SU-DHL-6 (cell line): ENCODE data around the gene VDAC1.

Experiments
- H2AFZ ChIP-seq: fragments of 200-600 bp; sonication (generic); 2 replicates; pipeline ENCODE4 v1.6.1; 2014; ENCODE audit warnings: low read depth, mild to moderate bottlenecking, moderate library complexity, mixed read lengths, antibody characterized with exemption, low read length; ENCODE audit not compliant: severe bottlenecking
- H3F3A ChIP-seq: fragments of 200-600 bp; shearing (Covaris generic); 2 replicates; pipeline ENCODE4 v1.6.0; 2016; ENCODE audit warnings: antibody characterized with exemption, mild to moderate bottlenecking; ENCODE audit not compliant: insufficient read depth
- H3K27ac ChIP-seq: fragments of 200-600 bp; sonication (generic); 2 replicates; pipeline ENCODE4 v1.5.1; 2016; ENCODE audit warnings: low read depth, mild to moderate bottlenecking, low read length, moderate library complexity, mixed read lengths
- H3K27me3 ChIP-seq: fragments of 200-600 bp; sonication (generic), shearing (Covaris generic); 2 replicates; pipeline ENCODE4 v1.6.0; 2014; ENCODE audit warnings: mild to moderate bottlenecking, low read length
- H3K36me3 ChIP-seq: fragments of 200-600 bp; sonication (generic); 2 replicates; pipeline ENCODE4 v1.6.1; 2014; ENCODE audit warnings: mild to moderate bottlenecking, low read length, mixed read lengths
- H3K4me2 ChIP-seq: fragments of 300-600, 200-600 bp; shearing (Covaris generic), sonication (generic); 2 replicates; pipeline ENCODE4 v1.6.0; 2014; ENCODE audit warnings: low read length, low read depth, mild to moderate bottlenecking; ENCODE audit not compliant: poor library complexity, severe bottlenecking
- H3K4me3 ChIP-seq: fragments of 200-600 bp; sonication (generic); 2 replicates; pipeline ENCODE4 v1.5.1; 2014; ENCODE audit warnings: antibody characterized with exemption, low read length, mild to moderate bottlenecking, mixed read lengths; ENCODE audit not compliant: insufficient read depth, poor library complexity, severe bottlenecking
- H3K79me2 ChIP-seq: fragments of 200-600 bp; sonication (generic); 2 replicates; pipeline ENCODE4 v1.6.1; 2014; ENCODE audit warnings: mild to moderate bottlenecking, low read length, moderate library complexity; ENCODE audit not compliant: insufficient read depth
- H3K9ac ChIP-seq: fragments of 200-600 bp; sonication (generic); 2 replicates; pipeline ENCODE4 v1.7.0; 2014; ENCODE audit warnings: mild to moderate bottlenecking, low read length
- H3K9me2 ChIP-seq: fragments of 200-600 bp; sonication (generic); replicated peaks from 2 replicates; pipeline ENCODE4 v1.6.1; 2014; ENCODE audit warnings: low read length; ENCODE audit not compliant: insufficient read depth
- H3K9me3 ChIP-seq: fragments of 200-600 bp; sonication (generic); 2 replicates; pipeline ENCODE4 v1.6.1; 2014; ENCODE audit warnings: low read length, mixed read lengths; ENCODE audit not compliant: insufficient read depth
- H4K20me1 ChIP-seq: fragments of 200-600 bp; sonication (generic); 2 replicates; pipeline ENCODE4 v1.6.1; 2014; ENCODE audit warnings: low read depth, mild to moderate bottlenecking, antibody characterized with exemption, low read length, moderate library complexity, mixed read lengths
- EZH2phosphoT487 ChIP-seq: fragments of 200-600 bp; sonication (generic), shearing (Covaris generic); conservative IDR thresholded peaks from 2 replicates; pipeline ENCODE4 v1.6.1; 2018; ENCODE audit warnings: mild to moderate bottlenecking, antibody characterized with exemption, low read length, moderate library complexity, mixed read lengths
- TF ChIP-seq, protein P1 (sequence below): fragments of 200-600 bp; sonication (generic); IDR thresholded peaks from one replicate; pipeline ENCODE4 v1.5.1; 2017; ENCODE audit warnings: antibody characterized with exemption, mild to moderate bottlenecking, low read length, moderate library complexity; ENCODE audit not compliant: insufficient read depth, poor library complexity, severe bottlenecking

The VDAC1 gene

GRCh38 chr5:134018154-134018985, 13.6 kb upstream of the VDAC1 start:
- no peak overlapping the region for H3K4me3 ChIP-seq
- no peaks in the 10 kb centered on the region for H3K9me2 ChIP-seq
- H3K36me3 ChIP-seq: no peaks in the 10 kb centered on the region
- no peaks in the 10 kb centered on the region for H3K27me3 ChIP-seq
- H3K79me2 ChIP-seq: no peaks in the 10 kb centered on the region
- no peak overlapping the region for H3K27ac ChIP-seq
- no peak overlapping the region for H3K9ac ChIP-seq
- no peaks in the 10 kb centered on the region for H4K20me1 ChIP-seq
- H3F3A ChIP-seq: no peaks in the 10 kb centered on the region
- H2AFZ ChIP-seq: no peak overlapping the region
- no peak overlapping the region for H3K4me2 ChIP-seq
- no peak for TF ChIP-seq EZH2phosphoT487
- TF ChIP-seq, protein P1, sequence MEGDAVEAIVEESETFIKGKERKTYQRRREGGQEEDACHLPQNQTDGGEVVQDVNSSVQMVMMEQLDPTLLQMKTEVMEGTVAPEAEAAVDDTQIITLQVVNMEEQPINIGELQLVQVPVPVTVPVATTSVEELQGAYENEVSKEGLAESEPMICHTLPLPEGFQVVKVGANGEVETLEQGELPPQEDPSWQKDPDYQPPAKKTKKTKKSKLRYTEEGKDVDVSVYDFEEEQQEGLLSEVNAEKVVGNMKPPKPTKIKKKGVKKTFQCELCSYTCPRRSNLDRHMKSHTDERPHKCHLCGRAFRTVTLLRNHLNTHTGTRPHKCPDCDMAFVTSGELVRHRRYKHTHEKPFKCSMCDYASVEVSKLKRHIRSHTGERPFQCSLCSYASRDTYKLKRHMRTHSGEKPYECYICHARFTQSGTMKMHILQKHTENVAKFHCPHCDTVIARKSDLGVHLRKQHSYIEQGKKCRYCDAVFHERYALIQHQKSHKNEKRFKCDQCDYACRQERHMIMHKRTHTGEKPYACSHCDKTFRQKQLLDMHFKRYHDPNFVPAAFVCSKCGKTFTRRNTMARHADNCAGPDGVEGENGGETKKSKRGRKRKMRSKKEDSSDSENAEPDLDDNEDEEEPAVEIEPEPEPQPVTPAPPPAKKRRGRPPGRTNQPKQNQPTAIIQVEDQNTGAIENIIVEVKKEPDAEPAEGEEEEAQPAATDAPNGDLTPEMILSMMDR: no peak
- H3K9me3 ChIP-seq: no peaks in the 10 kb centered on the region

GRCh38 chr5:134008266-134008749, 3.5 kb upstream of the VDAC1 start:
- Histone ChIP-seq H3K79me2 (peaks cover 11% of the 10 kb centered on the region), H3K27me3 (no peaks in the 10 kb centered on the region), H3F3A (no peaks in the 10 kb centered on the region), H3K9ac (no peak overlapping the region), H3K9me2 (no peaks in the 10 kb centered on the region), H3K4me2 (no peak overlapping the region), H4K20me1 (no peaks in the 10 kb centered on the region), H3K9me3 (no peaks in the 10 kb centered on the region), H3K36me3 (no peaks in the 10 kb centered on the region), H3K27ac (no peak overlapping the region), H3K4me3 (no peak overlapping the region), H2AFZ (no peak overlapping the region)
- TF ChIP-seq EZH2phosphoT487: no peak
- TF ChIP-seq, protein P1: no peak

GRCh38 chr5:134007581-134008265, 2.9 kb upstream of the VDAC1 start:
- Histone ChIP-seq H3K36me3 (no peaks in the 10 kb centered on the region), H3K4me3 (no peak overlapping the region), H3K27ac (no peak overlapping the region), H3K9me2 (no peaks in the 10 kb centered on the region), H3K9me3 (no peaks in the 10 kb centered on the region), H3K4me2 (no peak overlapping the region), H3K79me2 (peaks cover 17% of the 10 kb centered on the region), H2AFZ (no peak overlapping the region), H4K20me1 (no peaks in the 10 kb centered on the region), H3F3A (no peaks in the 10 kb centered on the region), H3K27me3 (no peaks in the 10 kb centered on the region), H3K9ac (no peak overlapping the region)
- TF ChIP-seq, protein P1: no peak
